Peyer's patch (tissue), 4 donors: Measurements from ENCODE around the gene SCUBE1.

Source experiments
- POLR2A ChIP-seq, 2 donors: fragments of 450-650 bp; IDR thresholded peaks; one replicate each; pipeline ENCODE4 v1.5.1; 2017; ENCODE audit warnings: antibody characterized with exemption in 2 of 2, mild to moderate bottlenecking in 2 of 2, moderate library complexity in 2 of 2
- TF ChIP-seq, protein P1 (sequence below), 6 experiments: fragments of 450-650 bp in 4 of 6; fragments of 200-600 bp in 2 of 6; sonication (generic) in 1 of 6; IDR thresholded peaks; one replicate each; pipeline ENCODE4 v1.5.1; 2017 to 2019; ENCODE audit warnings: antibody characterized with exemption in 6 of 6, mild to moderate bottlenecking in 3 of 6, moderate library complexity in 1 of 6

DNA sequence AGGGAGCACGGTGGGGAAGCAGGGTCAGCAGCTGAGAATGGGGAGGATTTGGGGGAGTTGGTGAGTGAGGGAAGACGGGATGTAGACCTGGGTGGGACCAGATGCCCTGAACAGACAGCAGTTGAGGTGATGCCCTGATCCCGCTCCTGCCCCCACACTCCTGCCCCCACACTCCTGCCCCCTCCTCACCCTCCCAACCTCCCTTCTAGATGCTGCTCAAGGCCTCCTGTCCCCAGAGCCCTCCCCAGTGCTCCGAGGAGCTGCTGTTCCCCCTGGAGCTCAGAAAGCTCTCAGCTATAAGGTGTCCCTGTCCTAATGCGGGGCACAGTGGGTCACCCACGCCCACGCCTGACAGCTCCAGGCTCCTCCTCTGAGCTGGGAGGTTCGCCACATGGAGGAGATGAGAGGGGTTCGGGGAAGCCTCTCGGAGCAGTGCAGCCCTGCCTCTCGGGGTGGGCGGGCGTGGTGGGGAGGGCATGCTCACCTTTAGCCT lies 131.2 kb downstream of the SCUBE1 start:
- TF ChIP-seq POLR2A (IDR thresholded peaks at IDR 0.05), result no peak
- TF ChIP-seq, protein P1, sequence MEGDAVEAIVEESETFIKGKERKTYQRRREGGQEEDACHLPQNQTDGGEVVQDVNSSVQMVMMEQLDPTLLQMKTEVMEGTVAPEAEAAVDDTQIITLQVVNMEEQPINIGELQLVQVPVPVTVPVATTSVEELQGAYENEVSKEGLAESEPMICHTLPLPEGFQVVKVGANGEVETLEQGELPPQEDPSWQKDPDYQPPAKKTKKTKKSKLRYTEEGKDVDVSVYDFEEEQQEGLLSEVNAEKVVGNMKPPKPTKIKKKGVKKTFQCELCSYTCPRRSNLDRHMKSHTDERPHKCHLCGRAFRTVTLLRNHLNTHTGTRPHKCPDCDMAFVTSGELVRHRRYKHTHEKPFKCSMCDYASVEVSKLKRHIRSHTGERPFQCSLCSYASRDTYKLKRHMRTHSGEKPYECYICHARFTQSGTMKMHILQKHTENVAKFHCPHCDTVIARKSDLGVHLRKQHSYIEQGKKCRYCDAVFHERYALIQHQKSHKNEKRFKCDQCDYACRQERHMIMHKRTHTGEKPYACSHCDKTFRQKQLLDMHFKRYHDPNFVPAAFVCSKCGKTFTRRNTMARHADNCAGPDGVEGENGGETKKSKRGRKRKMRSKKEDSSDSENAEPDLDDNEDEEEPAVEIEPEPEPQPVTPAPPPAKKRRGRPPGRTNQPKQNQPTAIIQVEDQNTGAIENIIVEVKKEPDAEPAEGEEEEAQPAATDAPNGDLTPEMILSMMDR (IDR thresholded peaks at IDR 0.05), result no peak
